Endothelial cell of umbilical vein (primary cell): ENCODE measurements around the gene NAV2. TPM values are rescaled to one million over a fixed set of nuclear protein-coding genes. Genes with fewer than 3 reads are reported as not detected.

Source experiments
- BruUV-seq: library from RNA; stranded (reverse); fragments of 400-500 nt; replicated peaks from 2 replicates; lab custom pipeline; 2021; lab: Mats Ljungman, UMichigan
- CTCF ChIA-PET: fragments of 300-600, 350-600 bp; sonication (Branson Sonifier 250); formaldehyde crosslinking; loops from one replicate; lab custom pipeline; 2021; ENCODE audit warnings: antibody characterized with exemption, inconsistent platforms; lab: Charles Lee
- POLR2A ChIA-PET: fragments of 300-600, 350-600 bp; sonication (Branson Sonifier 250); formaldehyde crosslinking; loops from one replicate; lab custom pipeline; 2021; ENCODE audit warnings: antibody characterized with exemption, inconsistent platforms; lab: Charles Lee
- DNase-seq: peaks from one replicate; pipeline ENCODE4 v3.0.0-alpha.2; 2011; ENCODE audit warnings: low read depth, low spot score
- FAIRE-seq: peaks from 2 replicates; lab custom pipeline; 2011; peaks lifted over from hg19 to GRCh38; lab: Jason Lieb, UNC
- H2AFZ ChIP-seq: 2 replicates; pipeline ENCODE4 v1.6.0; 2012; ENCODE audit warnings: low read depth, low read length, control low read depth, inconsistent platforms
- H3K27ac ChIP-seq: 2 replicates; pipeline ENCODE4 v1.5.1; 2011; ENCODE audit warnings: low read depth, mild to moderate bottlenecking, control low read depth, low read length, moderate library complexity; ENCODE audit not compliant: insufficient read depth
- H3K27me3 ChIP-seq, 2 experiments: 2 replicates each; pipeline versions ENCODE4 v1.6.0 to v1.6.1; 2011; ENCODE audit warnings: low read length in 2 of 2, mixed read lengths in 1 of 2; ENCODE audit not compliant: control insufficient read depth in 2 of 2, insufficient read depth in 2 of 2
- H3K36me3 ChIP-seq, 2 experiments: 2 replicates in 1 of 2; 3 replicates in 1 of 2; pipeline ENCODE4 v1.5.1; 2011; ENCODE audit warnings: low read length in 2 of 2, mild to moderate bottlenecking in 1 of 2, moderate library complexity in 1 of 2; ENCODE audit not compliant: control insufficient read depth in 2 of 2, insufficient read depth in 2 of 2; ENCODE audit errors: extremely low read depth in 1 of 2
- H3K4me1 ChIP-seq: 3 replicates; pipeline ENCODE4 v1.5.1; 2011; ENCODE audit warnings: mild to moderate bottlenecking, low read length; ENCODE audit not compliant: control insufficient read depth, insufficient read depth; ENCODE audit errors: extremely low read depth
- H3K4me2 ChIP-seq: 2 replicates; pipeline ENCODE4 v1.6.1; 2011; ENCODE audit warnings: low read length, control low read depth, mixed read lengths; ENCODE audit not compliant: insufficient read depth
- H3K4me3 ChIP-seq, 3 experiments: fragments of 200-600 bp in 1 of 3; sonication (generic), shearing (Covaris generic) in 1 of 3; replicated peaks in 1 of 3; 2 replicates each; pipeline ENCODE4 v1.5.1; 2011 to 2016; ENCODE audit warnings: control low read depth in 3 of 3, low read length in 3 of 3, mild to moderate bottlenecking in 2 of 3, inconsistent platforms in 1 of 3, low read depth in 1 of 3, moderate library complexity in 1 of 3; ENCODE audit not compliant: insufficient read depth in 1 of 3
- H3K79me2 ChIP-seq: 2 replicates; pipeline ENCODE4 v1.6.0; 2012; ENCODE audit warnings: low read length, inconsistent platforms; ENCODE audit not compliant: control insufficient read depth, insufficient read depth
- H3K9ac ChIP-seq: replicated peaks from 2 replicates; pipeline ENCODE3; 2011; ENCODE audit warnings: low read length, control low read depth; ENCODE audit not compliant: insufficient read depth; ENCODE audit errors: extremely low read depth
- H3K9me1 ChIP-seq: replicated peaks from 3 replicates; pipeline ENCODE4 v1.6.0; 2011; ENCODE audit warnings: mild to moderate bottlenecking, low read length; ENCODE audit not compliant: control insufficient read depth, insufficient read depth; ENCODE audit errors: extremely low read depth
- H3K9me3 ChIP-seq: replicated peaks from 2 replicates; pipeline ENCODE4 v1.5.1; 2012; ENCODE audit warnings: low read length, inconsistent platforms; ENCODE audit not compliant: control insufficient read depth, insufficient read depth
- H4K20me1 ChIP-seq: replicated peaks from 2 replicates; pipeline ENCODE3; 2011; ENCODE audit warnings: mild to moderate bottlenecking, low read length; ENCODE audit not compliant: control insufficient read depth, insufficient read depth; ENCODE audit errors: extremely low read depth
- CTCF ChIP-seq, 2 donors: IDR thresholded peaks; 1 replicate in 1 of 2; 2 replicates in 1 of 2; pipeline ENCODE4 v1.5.1; 2011; ENCODE audit warnings: low read length in 2 of 2, mild to moderate bottlenecking in 2 of 2, moderate library complexity in 2 of 2, control low read depth in 1 of 2, inconsistent platforms in 1 of 2, low read depth in 1 of 2; ENCODE audit not compliant: insufficient read depth in 1 of 2; ENCODE audit errors: extremely low read depth in 1 of 2
- EZH2 ChIP-seq: IDR thresholded peaks from 2 replicates; pipeline ENCODE4 v1.6.1; 2012; ENCODE audit warnings: borderline replicate concordance, low read depth, mild to moderate bottlenecking, moderate library complexity, low read length, inconsistent platforms; ENCODE audit not compliant: severe bottlenecking
- FOS ChIP-seq: IDR thresholded peaks from 2 replicates; pipeline ENCODE4 v1.6.1; 2011; ENCODE audit warnings: mild to moderate bottlenecking, low read length, moderate library complexity, borderline replicate concordance; ENCODE audit not compliant: insufficient read depth
- GATA2 ChIP-seq: IDR thresholded peaks from 2 replicates; pipeline ENCODE4 v1.7.0; 2011; ENCODE audit warnings: low read depth, mild to moderate bottlenecking, moderate library complexity, mixed read lengths, low read length; ENCODE audit not compliant: insufficient read length, insufficient read depth
- JUN ChIP-seq: IDR thresholded peaks from 2 replicates; pipeline ENCODE4 v1.6.1; 2011; ENCODE audit warnings: borderline replicate concordance, low read depth; ENCODE audit not compliant: insufficient read length, insufficient read depth
- MYC ChIP-seq: IDR thresholded peaks from one replicate; pipeline ENCODE4 v1.6.1; 2011; ENCODE audit warnings: mild to moderate bottlenecking, low read depth, low read length
- POLR2A ChIP-seq: IDR thresholded peaks from 2 replicates; pipeline ENCODE4 v1.6.1; 2012; ENCODE audit warnings: low read depth, mild to moderate bottlenecking, control low read depth, low read length
- POLR2AphosphoS5 ChIP-seq: IDR thresholded peaks from 2 replicates; pipeline ENCODE4 v1.6.1; 2012; ENCODE audit warnings: low read depth, mild to moderate bottlenecking, control low read depth, low read length, moderate library complexity; ENCODE audit not compliant: insufficient read depth
- dilution Hi-C: fragments of 300-500 bp; cut with MboI; formaldehyde crosslinking; loops from one replicate; pipeline ENCODE4 v1.15.0; 2019; ENCODE audit warnings: low sequenced_read_pairs; ENCODE audit not compliant: extremely low pct_ligation_motif_present
- intact Hi-C: fragments of 100-400 bp; cut with micrococcal nuclease; formaldehyde crosslinking; loops from one replicate; pipeline ENCODE4 v1.10.0; 2022
- polyA plus RNA-seq, 4 experiments: library from polyadenylated mRNA; depleted of rRNA in 3 of 4; stranded (reverse) in 3 of 4; unstranded in 1 of 4; fragments of >200 nt; gene quantifications; 2 replicates each; pipeline versions ENCODE4 v1.2.1 to v1.2.3, GENCODE V29; 2011 to 2012; ENCODE audit warnings: missing spikeins in 1 of 4
- total RNA-seq: library from RNA; stranded (reverse); gene quantifications from 2 replicates; pipeline ENCODE4 v1.2.3, GENCODE V29; 2021
- TF ChIP-seq, protein P1 (sequence below): IDR thresholded peaks from 2 replicates; pipeline ENCODE4 v1.6.1; 2011; ENCODE audit not compliant: insufficient read depth, insufficient read length

Gene NAV2
- total and polyA plus RNA-seq, 2 donors (not counting 3 experiments of a cell fraction or from before 2014, with no cell fraction given): 10.9 to 68.0 TPM

- H3K9ac ChIP-seq: no peak overlapping the region
These were observed 63.0 kb downstream of the NAV2 start for GRCh38 chr11:19775622-19776021.

More at GRCh38 chr11:19775622-19776021, 63.0 kb downstream of the NAV2 start:
- DNase-seq (no peak), FAIRE-seq (no peak)
- ChIA-PET CTCF (interaction anchor here (1.3 kb wide), 1 partner anchor 128 kb away, joined by 6 read pairs; no protein-coding TSS in a partner anchor), POLR2A (no interaction called here)
- TF ChIP-seq FOS (no peak), MYC (no peak), JUN (no peak), POLR2A (no peak), GATA2 (no peak), EZH2 (no peak), CTCF (IDR thresholded peaks at IDR 0.05; ENCODE audit: extremely low read depth in 1 of 2, insufficient read depth in 1 of 2, low read depth in 1 of 2, low read length in 2 of 2) (no peak), POLR2AphosphoS5 (no peak)
- TF ChIP-seq, protein P1, sequence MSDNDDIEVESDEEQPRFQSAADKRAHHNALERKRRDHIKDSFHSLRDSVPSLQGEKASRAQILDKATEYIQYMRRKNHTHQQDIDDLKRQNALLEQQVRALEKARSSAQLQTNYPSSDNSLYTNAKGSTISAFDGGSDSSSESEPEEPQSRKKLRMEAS: no peak
- intact Hi-C loops: loop anchor here (2.0 kb wide), 1 partner anchor 63 kb away; the partner anchor contains the start of gene NAV2
- Histone ChIP-seq H3K4me1 (peaks cover 17% of the 10 kb centered on the region), H3K79me2 (peaks cover 84% of the 10 kb centered on the region), H3K36me3 (no peaks in the 10 kb centered on the region), H3K27me3 (no peaks in the 10 kb centered on the region), H2AFZ (no peak overlapping the region), H3K9me1 (no peaks in the 10 kb centered on the region), H3K4me2 (no peak overlapping the region), H3K4me3 (no peak overlapping the region), H3K9me3 (no peaks in the 10 kb centered on the region), H3K27ac (no peak overlapping the region), H4K20me1 (no peaks in the 10 kb centered on the region)
- BruUV-seq: no TSS peak
- dilution Hi-C loops: no loop called here
